Osteocyte (in vitro differentiated cells): Measurements from ENCODE around the gene RTF1. TPM values are rescaled to one million over a fixed set of nuclear protein-coding genes. Genes with fewer than 3 reads are reported as not detected.
"Not testable (repeated sequence)": the region's sequence is repeated elsewhere in the genome, so short reads cannot be mapped to it uniquely, and the experiment has no call there.

ENCODE experiments used
- DNase-seq: peaks from one replicate; pipeline ENCODE4 v3.0.0; 2021; ENCODE audit warnings: mixed read lengths; ENCODE audit not compliant: unreplicated experiment; ENCODE audit errors: extremely low spot score
- H3K27ac Mint-ChIP-seq: one replicate; pipeline ENCODE4 v1.8.0; 2021; ENCODE audit warnings: mild to moderate bottlenecking, mixed read lengths; ENCODE audit not compliant: unreplicated experiment
- H3K27me3 Mint-ChIP-seq: one replicate; pipeline ENCODE4 v1.8.0; 2021; ENCODE audit warnings: mixed read lengths; ENCODE audit not compliant: unreplicated experiment
- H3K36me3 Mint-ChIP-seq: one replicate; pipeline ENCODE4 v1.8.0; 2021; ENCODE audit warnings: mixed read lengths; ENCODE audit not compliant: unreplicated experiment
- H3K4me1 Mint-ChIP-seq: one replicate; pipeline ENCODE4 v1.8.0; 2021; ENCODE audit warnings: mixed read lengths; ENCODE audit not compliant: unreplicated experiment
- H3K4me3 Mint-ChIP-seq: one replicate; pipeline ENCODE4 v1.8.0; 2021; ENCODE audit warnings: mild to moderate bottlenecking, moderate library complexity, mixed read lengths; ENCODE audit not compliant: unreplicated experiment
- H3K9me3 Mint-ChIP-seq: one replicate; pipeline ENCODE4 v1.8.0; 2021; ENCODE audit warnings: mixed read lengths; ENCODE audit not compliant: unreplicated experiment
- CTCF ChIP-seq: fragments of 200-600 bp; sonication (generic); IDR thresholded peaks from 2 replicates; pipeline ENCODE4 v1.5.0; 2021; ENCODE audit warnings: antibody characterized with exemption, mild to moderate bottlenecking, moderate library complexity
- long read RNA-seq: library from polyadenylated mRNA; unstranded; transcript quantifications from one replicate; pipeline ENCODE4 v2.0.0, GENCODE V29; 2021
- total RNA-seq: library from RNA; stranded (reverse); gene quantifications from 2 replicates; pipeline ENCODE4 v1.2.1, GENCODE V29; 2021

Gene RTF1
- total RNA-seq = 43.0 and 47.5 TPM in 2 replicates
- long read RNA-seq, partial matches to known transcripts = 25 of 28 reads
- long read RNA-seq, other reads (novel, unspliced or antisense) = 3 of 28 reads

GRCh38 chr15:41416742-41417417 is at the start of gene RTF1:
TSS of gene RTF1 (plus strand) at chr15:41417095. CDS start at chr15:41417116, 21 bp downstream.
- no peak for TF ChIP-seq CTCF
- peak; percentile 99 for DNase-seq
- Mint-ChIP-seq H3K27ac (peak within 1 kb of the TSS; percentile 97), H3K36me3 (no peaks in the 10 kb centered on the region), H3K4me3 (peak within 1 kb of the TSS; percentile 96), H3K27me3 (no peaks in the 10 kb centered on the region), H3K9me3 (no peaks in the 10 kb centered on the region), H3K4me1 (peaks cover 36% of the 10 kb centered on the region)

- H3K27ac Mint-ChIP-seq = no peak overlapping the region
- no peak overlapping the region for H3K4me3 Mint-ChIP-seq
- no peaks in the 10 kb centered on the region for H3K27me3 Mint-ChIP-seq
- TF ChIP-seq CTCF = no peak
- DNase-seq = no peak
- no peaks in the 10 kb centered on the region for H3K9me3 Mint-ChIP-seq
- no peaks in the 10 kb centered on the region for H3K4me1 Mint-ChIP-seq
- H3K36me3 Mint-ChIP-seq = peaks cover 4% of the 10 kb centered on the region
These were observed 49.5 kb upstream of the RTF1 start for GRCh38 chr15:41367418-41367817.

- H3K36me3 Mint-ChIP-seq = peaks cover 4% of the 10 kb centered on the region
- no peaks in the 10 kb centered on the region for H3K9me3 Mint-ChIP-seq
- no peaks in the 10 kb centered on the region for H3K4me1 Mint-ChIP-seq
- no peak overlapping the region for H3K4me3 Mint-ChIP-seq
- TF ChIP-seq CTCF = no peak
- no peaks in the 10 kb centered on the region for H3K27me3 Mint-ChIP-seq
- no peak for DNase-seq
- no peak overlapping the region for H3K27ac Mint-ChIP-seq
These were observed 38.9 kb upstream of the RTF1 start for GRCh38 chr15:41377978-41378377.

GRCh38 chr15:41383974-41384749 is 32.7 kb upstream of the RTF1 start:
- H3K27me3 Mint-ChIP-seq, H3K27ac Mint-ChIP-seq, H3K36me3 Mint-ChIP-seq, DNase-seq, H3K9me3 Mint-ChIP-seq, H3K4me3 Mint-ChIP-seq, H3K4me1 Mint-ChIP-seq: not testable (repeated sequence)

- Mint-ChIP-seq H3K4me1 (no peaks in the 10 kb centered on the region), H3K27me3 (no peaks in the 10 kb centered on the region), H3K36me3 (peaks cover 5% of the 10 kb centered on the region), H3K4me3 (no peak overlapping the region), H3K9me3 (no peaks in the 10 kb centered on the region), H3K27ac (no peak overlapping the region)
- DNase-seq = no peak
- no peak for TF ChIP-seq CTCF
These were observed 29.2 kb upstream of the RTF1 start for GRCh38 chr15:41387646-41388045.
